Smooth muscle cell (in vitro differentiated cells): Measurements from ENCODE around the gene RAB27A. TPM values are rescaled to one million over a fixed set of nuclear protein-coding genes. Genes with fewer than 3 reads are reported as not detected.

Experiments
- DNase-seq: peaks from one replicate; lab custom pipeline; 2025; ENCODE audit not compliant: unreplicated experiment; lab: John Stamatoyannopoulos, UW
- H2AFZ ChIP-seq: fragments of 200-600 bp; sonication (generic); 2 replicates; pipeline ENCODE4 v1.6.0; 2016; ENCODE audit warnings: antibody characterized with exemption, low read depth, mild to moderate bottlenecking
- H3F3A ChIP-seq: fragments of 200-600 bp; sonication (generic); 2 replicates; pipeline ENCODE4 v1.6.0; 2017; ENCODE audit warnings: antibody characterized with exemption, low read depth
- H3K27ac ChIP-seq: fragments of 200-600 bp; sonication (generic); 2 replicates; pipeline ENCODE4 v1.5.1; 2016; ENCODE audit warnings: low read depth, mild to moderate bottlenecking
- H3K27me3 ChIP-seq: fragments of 200-600 bp; sonication (generic); 2 replicates; pipeline ENCODE4 v1.6.1; 2016; ENCODE audit warnings: low read depth, mild to moderate bottlenecking
- H3K36me3 ChIP-seq: fragments of 200-600 bp; sonication (generic); 2 replicates; pipeline ENCODE4 v1.5.1; 2016; ENCODE audit warnings: low read depth
- H3K4me1 ChIP-seq: fragments of 200-600 bp; sonication (generic); 2 replicates; pipeline ENCODE4 v1.5.1; 2016; ENCODE audit warnings: low read depth
- H3K4me2 ChIP-seq: fragments of 200-600 bp; sonication (generic); 2 replicates; pipeline ENCODE4 v1.6.0; 2016; ENCODE audit warnings: mild to moderate bottlenecking
- H3K4me3 ChIP-seq: fragments of 200-600 bp; sonication (generic); 2 replicates; pipeline ENCODE4 v1.5.1; 2016; ENCODE audit warnings: mild to moderate bottlenecking
- H3K79me2 ChIP-seq: fragments of 200-600 bp; sonication (generic); 2 replicates; pipeline ENCODE4 v1.6.0; 2016; ENCODE audit warnings: low read depth, mild to moderate bottlenecking
- H3K9ac ChIP-seq: fragments of 200-600 bp; sonication (generic); 2 replicates; pipeline ENCODE4 v1.6.0; 2016; ENCODE audit warnings: low read depth
- H3K9me3 ChIP-seq: fragments of 200-600 bp; sonication (generic); replicated peaks from 2 replicates; pipeline ENCODE4 v1.5.1; 2016; ENCODE audit warnings: low read depth
- H4K20me1 ChIP-seq: fragments of 200-600 bp; sonication (generic); 2 replicates; pipeline ENCODE4 v1.6.0; 2016; ENCODE audit warnings: low read depth
- WGBS: methylation state at CpG from one replicate; pipeline ENCODE4 v1.1.7; 2016; ENCODE audit warnings: low lambda C conversion rate; 5-methylcytosine and 5-hydroxymethylcytosine counted together
- polyA plus RNA-seq: library from polyadenylated mRNA; unstranded; fragments of >200 nt; fragmentation: Nextera tagmentation; extraction: Ambion mirVana; gene quantifications from 2 replicates; pipeline ENCODE4 v1.2.1, GENCODE V29; 2016
- total RNA-seq: library from RNA; depleted of rRNA; stranded (reverse); fragments of >200 nt; gene quantifications from 2 replicates; pipeline ENCODE4 v1.2.3, GENCODE V29; 2014
- TF ChIP-seq, protein P1 (sequence below): fragments of 200-600 bp; sonication (generic); IDR thresholded peaks from 2 replicates; pipeline ENCODE4 v1.5.1; 2017; ENCODE audit warnings: borderline replicate concordance, mild to moderate bottlenecking, antibody characterized with exemption; ENCODE audit not compliant: insufficient read depth, poor library complexity, severe bottlenecking

Gene RAB27A
- total and polyA plus RNA-seq, 2 experiments from 2014 or later: 14.6 to 15.6 TPM

DNA sequence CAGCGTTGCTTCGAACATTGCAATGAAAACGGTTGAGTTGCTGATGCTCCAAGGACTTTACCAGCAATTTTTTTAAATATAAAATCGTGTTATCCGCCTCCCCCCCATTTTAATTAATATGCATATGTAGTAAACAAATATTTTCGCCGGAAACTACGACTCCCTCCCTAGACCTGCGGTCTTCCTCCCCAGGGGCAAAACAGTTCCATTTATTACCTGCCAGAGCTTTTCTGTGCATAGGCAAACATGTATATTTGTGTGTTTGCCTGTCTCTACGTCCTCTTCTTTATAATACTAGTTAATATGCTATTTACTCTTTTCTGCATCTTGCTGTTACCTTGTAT, 92.3 kb downstream of the RAB27A start:
- peak overlapping the region; percentile 97 for H3K4me2 ChIP-seq
- H3K9ac ChIP-seq: peak overlapping the region; percentile 97
- peak overlapping the region; percentile 94 for H3K27ac ChIP-seq
- H3K27me3 ChIP-seq: no peaks in the 10 kb centered on the region
- 5% methylated on average over 10 of the region's 10 CpGs for WGBS
- no peak for DNase-seq
- peaks cover 36% of the 10 kb centered on the region for H4K20me1 ChIP-seq
- H3K36me3 ChIP-seq: no peaks in the 10 kb centered on the region
- H3K9me3 ChIP-seq: no peaks in the 10 kb centered on the region
- H3K4me3 ChIP-seq: peak overlapping the region; percentile 94
- peaks cover 44% of the 10 kb centered on the region for H3K79me2 ChIP-seq
- peaks cover 20% of the 10 kb centered on the region for H3K4me1 ChIP-seq
- H2AFZ ChIP-seq: peak overlapping the region; percentile 88
- no peaks in the 10 kb centered on the region for H3F3A ChIP-seq
- TF ChIP-seq, protein P1, sequence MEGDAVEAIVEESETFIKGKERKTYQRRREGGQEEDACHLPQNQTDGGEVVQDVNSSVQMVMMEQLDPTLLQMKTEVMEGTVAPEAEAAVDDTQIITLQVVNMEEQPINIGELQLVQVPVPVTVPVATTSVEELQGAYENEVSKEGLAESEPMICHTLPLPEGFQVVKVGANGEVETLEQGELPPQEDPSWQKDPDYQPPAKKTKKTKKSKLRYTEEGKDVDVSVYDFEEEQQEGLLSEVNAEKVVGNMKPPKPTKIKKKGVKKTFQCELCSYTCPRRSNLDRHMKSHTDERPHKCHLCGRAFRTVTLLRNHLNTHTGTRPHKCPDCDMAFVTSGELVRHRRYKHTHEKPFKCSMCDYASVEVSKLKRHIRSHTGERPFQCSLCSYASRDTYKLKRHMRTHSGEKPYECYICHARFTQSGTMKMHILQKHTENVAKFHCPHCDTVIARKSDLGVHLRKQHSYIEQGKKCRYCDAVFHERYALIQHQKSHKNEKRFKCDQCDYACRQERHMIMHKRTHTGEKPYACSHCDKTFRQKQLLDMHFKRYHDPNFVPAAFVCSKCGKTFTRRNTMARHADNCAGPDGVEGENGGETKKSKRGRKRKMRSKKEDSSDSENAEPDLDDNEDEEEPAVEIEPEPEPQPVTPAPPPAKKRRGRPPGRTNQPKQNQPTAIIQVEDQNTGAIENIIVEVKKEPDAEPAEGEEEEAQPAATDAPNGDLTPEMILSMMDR: no peak

DNA sequence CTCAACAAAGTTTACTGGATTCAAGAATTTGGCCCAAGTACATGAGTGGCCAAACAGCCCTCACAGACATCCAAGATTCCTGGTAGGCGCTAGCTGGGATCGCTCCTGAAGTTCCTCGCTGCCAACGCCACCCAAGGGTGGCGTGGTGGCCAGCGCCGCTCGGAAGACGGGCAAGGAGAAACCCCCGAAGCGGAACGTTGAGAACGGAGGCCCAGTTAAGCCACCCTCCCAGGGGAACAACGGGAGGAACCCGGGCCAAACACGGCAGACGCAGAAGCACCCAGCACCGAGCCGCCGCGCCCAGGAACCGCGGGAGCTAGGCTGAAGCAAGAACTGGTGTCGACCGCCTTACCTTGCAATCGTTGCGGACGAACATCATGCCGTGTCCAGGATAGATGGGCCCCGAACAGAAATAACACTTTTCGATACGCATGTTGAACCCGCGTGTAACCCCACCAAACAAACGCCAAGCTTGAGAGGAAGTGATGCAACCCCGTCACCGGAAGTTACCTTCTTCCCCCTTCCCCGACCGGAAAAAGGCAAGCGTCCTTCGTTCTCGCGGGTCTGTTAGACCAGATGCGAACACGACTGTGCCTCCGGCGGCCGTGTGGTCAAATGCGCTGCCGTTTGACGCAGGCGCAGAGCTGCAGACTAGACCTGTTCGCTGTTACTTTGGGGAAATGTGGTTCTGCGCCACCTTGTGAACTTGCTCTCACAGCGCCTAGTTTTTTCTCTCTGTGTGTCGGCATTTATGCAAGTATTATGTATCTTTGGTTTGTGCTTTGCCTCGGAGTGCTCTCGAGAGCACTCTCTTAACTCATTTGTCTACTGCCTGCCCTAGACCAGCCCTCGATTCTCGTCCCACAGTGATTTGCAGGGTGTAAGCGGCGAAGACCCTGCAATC, 92.9 kb downstream of the RAB27A start, which contains the start of gene RSL24D1:
RSL24D1 (minus strand) TSS at position 484 of the 904 bp plus-strand sequence; CDS start at position 433, 51 bp downstream.
- Histone ChIP-seq H3K27me3 (no peaks in the 10 kb centered on the region), H3K4me3 (peak within 1 kb of the TSS; percentile 94), H3K4me1 (peaks cover 20% of the 10 kb centered on the region), H3K36me3 (peaks cover under 1% of the 10 kb centered on the region), H3K4me2 (peak within 1 kb of the TSS; percentile 97), H3K27ac (peak within 1 kb of the TSS; percentile 94), H4K20me1 (peaks cover 42% of the 10 kb centered on the region), H3K9me3 (no peaks in the 10 kb centered on the region), H2AFZ (peak within 1 kb of the TSS; percentile 88), H3K79me2 (peaks cover 51% of the 10 kb centered on the region), H3K9ac (peak within 1 kb of the TSS; percentile 97), H3F3A (no peaks in the 10 kb centered on the region)
- 1% methylated on average over 62 of the region's 62 CpGs for WGBS
- DNase-seq: peak; percentile 67
- TF ChIP-seq, protein P1: peak; percentile 21

DNA sequence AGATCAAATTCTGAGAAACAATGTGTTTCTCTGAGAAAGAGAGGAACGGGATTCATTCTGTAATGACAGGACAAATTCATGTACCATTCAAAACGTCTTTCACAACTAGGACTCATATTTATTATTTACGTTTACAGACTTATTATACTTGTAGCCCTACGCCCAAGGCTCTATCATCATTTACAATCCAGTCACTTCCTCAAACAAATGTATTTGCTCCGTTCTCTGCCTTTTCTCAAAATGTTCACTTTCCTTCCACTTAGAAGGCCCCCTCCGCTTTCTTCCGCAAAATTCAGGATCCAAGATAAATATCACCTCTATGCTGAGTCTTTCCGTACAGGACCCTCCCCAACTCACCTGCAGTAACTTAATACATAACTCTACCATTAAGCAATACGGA, 93.6 kb downstream of the RAB27A start:
- TF ChIP-seq, protein P1: no peak
- Histone ChIP-seq H4K20me1 (peaks cover 50% of the 10 kb centered on the region), H3K9me3 (no peaks in the 10 kb centered on the region), H3K9ac (peak overlapping the region; percentile 97), H3F3A (no peaks in the 10 kb centered on the region), H3K27me3 (no peaks in the 10 kb centered on the region), H3K4me1 (peaks cover 20% of the 10 kb centered on the region), H2AFZ (peak overlapping the region; percentile 88), H3K27ac (peak overlapping the region; percentile 94), H3K79me2 (peaks cover 58% of the 10 kb centered on the region), H3K4me3 (peak overlapping the region; percentile 94), H3K36me3 (peaks cover 7% of the 10 kb centered on the region), H3K4me2 (peak overlapping the region; percentile 97)
- no peak for DNase-seq
- WGBS: 3% methylated on average over 9 of the region's 9 CpGs
